ENCODE measurements around the gene ADGRV1. TPM values are rescaled to one million over a fixed set of nuclear protein-coding genes. Genes with fewer than 3 reads are reported as not detected.

Gene ADGRV1
- total and polyA plus RNA-seq, 9 of the 15 experiments (the other 6 are each of a cell fraction or from before 2014, with no cell fraction given): 21.7 to 156 (median 58.2) TPM

GRCh38 chr5:91211997-91212713 is 653.6 kb downstream of the ADGRV1 start:
- ChIA-PET POLR2A (interaction anchor here (1.0 to 1.4 kb wide), 2 partner anchors 168 to 173 kb away, joined by 3 to 9 read pairs; no protein-coding TSS in a partner anchor), CTCF (ENCODE audit: low intra/inter-chr PET ratio) (no interaction called here)
- Histone ChIP-seq H3K9ac (ENCODE audit: insufficient read depth in 1 of 2, low read depth in 2 of 2, low read length in 2 of 2) (peak overlapping the region in 1 of 2 experiments; percentile 1; a peak in 1 of 4 replicates), H3K36me3 (ENCODE audit: control insufficient read depth, insufficient read depth, low read length) (no peaks in the 10 kb centered on the region), H2AFZ (ENCODE audit: low read depth, low read length) (peak overlapping the region; percentile 78), H3K4me1 (replicated peaks in 1 of 2; ENCODE audit: control insufficient read depth in 2 of 2, insufficient read depth in 2 of 2, low read length in 2 of 2) (peaks cover 0 to 10% of the 10 kb centered on the region in 2 experiments; a peak in 2 of 5 replicates), H3K4me3 (no peak overlapping the region), H3K27ac (ENCODE audit: extremely low read depth, low read depth, low read length) (peak overlapping the region; percentile 45; the same call in 2 of the 3 replicates), H4K20me1 (replicated peaks; ENCODE audit: control insufficient read depth, insufficient read depth, low read length) (no peaks in the 10 kb centered on the region), H3K9me3 (replicated peaks; ENCODE audit: control insufficient read depth, insufficient read depth, low read depth, low read length) (no peaks in the 10 kb centered on the region), H3K79me2 (ENCODE audit: control insufficient read depth, insufficient read depth, low read length) (no peaks in the 10 kb centered on the region), H3K9me1 (ENCODE audit: control insufficient read depth, insufficient read depth, low read length) (no peaks in the 10 kb centered on the region), H3K27me3 (ENCODE audit: control insufficient read depth in 2 of 2, insufficient read depth in 2 of 2, low read length in 2 of 2) (no peaks in the 10 kb centered on the region), H3K4me2 (ENCODE audit: insufficient read depth, low read length) (peak overlapping the region; percentile 17; the same call in 1 of the 2 replicates)
- in situ Hi-C loops (cut with MboI) (no loop called here), intact Hi-C loops (cut with micrococcal nuclease) (no loop called here)
- ATAC-seq (peak; percentile 72), DNase-seq (ENCODE audit: extremely low read depth in 1 of 4, low spot score in 3 of 4) (no peak), FAIRE-seq (peak; percentile 15)
- no TSS peak for BruUV-seq (replicated peaks)
- WGBS (ENCODE audit: insufficient coverage, low coverage, missing lambda C conversion rate): 14% methylated on average over 6 of the region's 6 CpGs
- no peak for TF ChIP-seq ZNF75A (CRISPR knock-in tag; IDR thresholded peaks at IDR 0.05)
- TF ChIP-seq, protein P1, sequence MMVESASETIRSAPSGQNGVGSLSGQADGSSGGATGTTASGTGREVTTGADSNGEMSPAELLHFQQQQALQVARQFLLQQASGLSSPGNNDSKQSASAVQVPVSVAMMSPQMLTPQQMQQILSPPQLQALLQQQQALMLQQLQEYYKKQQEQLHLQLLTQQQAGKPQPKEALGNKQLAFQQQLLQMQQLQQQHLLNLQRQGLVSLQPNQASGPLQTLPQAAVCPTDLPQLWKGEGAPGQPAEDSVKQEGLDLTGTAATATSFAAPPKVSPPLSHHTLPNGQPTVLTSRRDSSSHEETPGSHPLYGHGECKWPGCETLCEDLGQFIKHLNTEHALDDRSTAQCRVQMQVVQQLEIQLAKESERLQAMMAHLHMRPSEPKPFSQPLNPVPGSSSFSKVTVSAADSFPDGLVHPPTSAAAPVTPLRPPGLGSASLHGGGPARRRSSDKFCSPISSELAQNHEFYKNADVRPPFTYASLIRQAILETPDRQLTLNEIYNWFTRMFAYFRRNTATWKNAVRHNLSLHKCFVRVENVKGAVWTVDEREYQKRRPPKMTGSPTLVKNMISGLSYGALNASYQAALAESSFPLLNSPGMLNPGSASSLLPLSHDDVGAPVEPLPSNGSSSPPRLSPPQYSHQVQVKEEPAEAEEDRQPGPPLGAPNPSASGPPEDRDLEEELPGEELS (CRISPR knock-in tag; IDR thresholded peaks at IDR 0.05; ENCODE audit: borderline replicate concordance): no peak
- no peak for TF ChIP-seq ZNF175 (CRISPR knock-in tag; IDR thresholded peaks at IDR 0.05; ENCODE audit: low read depth)
- no peak for TF ChIP-seq KLF6 (CRISPR knock-in tag; IDR thresholded peaks at IDR 0.05; ENCODE audit: borderline replicate concordance)
- peak in 1 of 2 experiments; percentile 45; a peak in 1 of 4 replicates for TF ChIP-seq MLLT1 (IDR thresholded peaks at IDR 0.05)
- no peak for TF ChIP-seq FOS (IDR thresholded peaks at IDR 0.05; ENCODE audit: extremely low read depth, insufficient read length)
- TF ChIP-seq ZNF354B (CRISPR knock-in tag; IDR thresholded peaks at IDR 0.05): no peak
- TF ChIP-seq ARID3B (CRISPR knock-in tag; IDR thresholded peaks at IDR 0.05; ENCODE audit: borderline replicate concordance): no peak
- TF ChIP-seq, protein P2, sequence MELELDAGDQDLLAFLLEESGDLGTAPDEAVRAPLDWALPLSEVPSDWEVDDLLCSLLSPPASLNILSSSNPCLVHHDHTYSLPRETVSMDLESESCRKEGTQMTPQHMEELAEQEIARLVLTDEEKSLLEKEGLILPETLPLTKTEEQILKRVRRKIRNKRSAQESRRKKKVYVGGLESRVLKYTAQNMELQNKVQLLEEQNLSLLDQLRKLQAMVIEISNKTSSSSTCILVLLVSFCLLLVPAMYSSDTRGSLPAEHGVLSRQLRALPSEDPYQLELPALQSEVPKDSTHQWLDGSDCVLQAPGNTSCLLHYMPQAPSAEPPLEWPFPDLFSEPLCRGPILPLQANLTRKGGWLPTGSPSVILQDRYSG (tag; conservative IDR thresholded peaks at IDR 0.05; ENCODE audit: low read depth): no peak
- TF ChIP-seq ZFP30 (CRISPR knock-in tag; IDR thresholded peaks at IDR 0.05; ENCODE audit: borderline replicate concordance): no peak
- no peak for TF ChIP-seq NFXL1 (CRISPR knock-in tag; IDR thresholded peaks at IDR 0.05)
- TF ChIP-seq ARHGAP35 (IDR thresholded peaks at IDR 0.05; ENCODE audit: partially characterized antibody): no peak
- peak; percentile 18; the same call in 1 of the 2 replicates for TF ChIP-seq ZEB2 (IDR thresholded peaks at IDR 0.05)
- no peak for TF ChIP-seq ZNF431 (CRISPR knock-in tag; IDR thresholded peaks at IDR 0.05)
- TF ChIP-seq FOXK2 (conservative IDR thresholded peaks at IDR 0.05 in 1 of 2, IDR thresholded peaks at IDR 0.05 in 1 of 2; ENCODE audit: low read depth in 2 of 2): no peak
- no peak for TF ChIP-seq HSF4 (CRISPR knock-in tag; IDR thresholded peaks at IDR 0.05; ENCODE audit: borderline replicate concordance)

Data from K562 (cell line).